Activated T-helper 1 cell treated with anti-CD3 and anti-CD28 coated beads, Interleukin-12 subunit alpha, Interleukin-12 subunit beta, Interleukin-2, Interleukin-4 antibody, amounts not matched to agents 30 ng/mL and 10 ng/mL and 1 ng/mL, durations not matched to agents 14 hours and 24 hours and 36 hours (primary cell): Measurements from ENCODE around the gene CDR2. TPM values are rescaled to one million over a fixed set of nuclear protein-coding genes. Genes with fewer than 3 reads are reported as not detected.

Experiments
- DNase-seq: peaks from one replicate; pipeline ENCODE4 v3.0.0; 2021; ENCODE audit warnings: low spot score
- H3K27ac Mint-ChIP-seq: one replicate; pipeline ENCODE4 v1.8.0; 2021; ENCODE audit warnings: mild to moderate bottlenecking, mixed read lengths
- H3K27me3 Mint-ChIP-seq: one replicate; pipeline ENCODE4 v1.8.0; 2022; ENCODE audit warnings: mild to moderate bottlenecking, moderate library complexity, mixed read lengths; ENCODE audit not compliant: insufficient read depth
- H3K36me3 Mint-ChIP-seq: one replicate; pipeline ENCODE4 v1.8.0; 2021; ENCODE audit warnings: low read depth, mixed read lengths
- H3K4me1 Mint-ChIP-seq: one replicate; pipeline ENCODE4 v1.8.0; 2021; ENCODE audit warnings: low read depth, mixed read lengths
- H3K4me3 Mint-ChIP-seq: one replicate; pipeline ENCODE4 v1.8.0; 2021; ENCODE audit warnings: mild to moderate bottlenecking, moderate library complexity, mixed read lengths
- H3K9me3 Mint-ChIP-seq: one replicate; pipeline ENCODE4 v1.8.0; 2021; ENCODE audit warnings: mixed read lengths
- intact Hi-C: fragments of 100-400 bp; cut with micrococcal nuclease; formaldehyde crosslinking; loops from one replicate; pipeline ENCODE4 v1.15.1; 2024
- total RNA-seq: library from RNA; stranded (reverse); gene quantifications from 2 replicates; pipeline ENCODE4 v1.2.3, GENCODE V29; 2022

The CDR2 gene
- total RNA-seq, 1 donor from 2014 or later, result 43.5 TPM

DNA sequence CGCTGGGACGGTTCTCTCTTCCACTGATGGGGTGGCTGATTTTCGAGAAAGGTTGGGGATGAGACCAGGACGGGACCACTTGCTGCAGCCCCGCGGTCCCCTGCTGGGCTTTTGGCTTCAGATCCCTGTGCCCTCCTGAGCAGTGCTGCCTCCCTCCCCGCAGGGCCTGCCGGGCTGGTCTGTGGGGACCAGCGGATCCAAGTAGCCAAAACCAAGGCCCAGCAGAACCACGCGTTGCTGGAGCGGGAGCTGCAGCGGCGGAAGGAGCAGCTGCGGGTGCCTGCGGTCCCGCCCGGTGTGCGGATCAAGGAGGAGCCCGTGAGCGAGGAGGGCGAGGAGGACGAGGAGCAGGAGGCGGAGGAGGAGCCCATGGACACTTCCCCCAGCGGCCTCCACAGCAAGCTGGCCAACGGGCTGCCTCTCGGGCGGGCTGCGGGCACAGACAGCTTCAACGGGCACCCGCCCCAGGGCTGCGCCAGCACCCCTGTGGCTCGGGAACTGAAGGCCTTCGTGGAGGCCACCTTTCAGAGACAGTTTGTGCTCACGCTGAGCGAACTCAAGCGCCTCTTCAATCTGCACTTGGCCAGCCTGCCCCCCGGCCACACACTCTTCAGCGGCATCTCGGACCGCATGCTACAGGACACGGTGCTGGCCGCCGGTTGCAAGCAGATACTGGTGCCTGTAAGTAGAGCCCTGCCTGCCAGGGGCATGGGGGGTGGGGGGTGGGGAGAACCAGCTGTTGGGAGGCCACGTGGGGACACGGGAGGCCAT lies 48.6 kb downstream of the CDR2 start:
- Mint-ChIP-seq H3K9me3 (no peaks in the 10 kb centered on the region), H3K27ac (no peak overlapping the region), H3K4me1 (no peaks in the 10 kb centered on the region), H3K4me3 (no peak overlapping the region), H3K27me3 (no peaks in the 10 kb centered on the region), H3K36me3 (peaks cover 35% of the 10 kb centered on the region)
- no peak for DNase-seq
- intact Hi-C loops, result no loop called here

DNA sequence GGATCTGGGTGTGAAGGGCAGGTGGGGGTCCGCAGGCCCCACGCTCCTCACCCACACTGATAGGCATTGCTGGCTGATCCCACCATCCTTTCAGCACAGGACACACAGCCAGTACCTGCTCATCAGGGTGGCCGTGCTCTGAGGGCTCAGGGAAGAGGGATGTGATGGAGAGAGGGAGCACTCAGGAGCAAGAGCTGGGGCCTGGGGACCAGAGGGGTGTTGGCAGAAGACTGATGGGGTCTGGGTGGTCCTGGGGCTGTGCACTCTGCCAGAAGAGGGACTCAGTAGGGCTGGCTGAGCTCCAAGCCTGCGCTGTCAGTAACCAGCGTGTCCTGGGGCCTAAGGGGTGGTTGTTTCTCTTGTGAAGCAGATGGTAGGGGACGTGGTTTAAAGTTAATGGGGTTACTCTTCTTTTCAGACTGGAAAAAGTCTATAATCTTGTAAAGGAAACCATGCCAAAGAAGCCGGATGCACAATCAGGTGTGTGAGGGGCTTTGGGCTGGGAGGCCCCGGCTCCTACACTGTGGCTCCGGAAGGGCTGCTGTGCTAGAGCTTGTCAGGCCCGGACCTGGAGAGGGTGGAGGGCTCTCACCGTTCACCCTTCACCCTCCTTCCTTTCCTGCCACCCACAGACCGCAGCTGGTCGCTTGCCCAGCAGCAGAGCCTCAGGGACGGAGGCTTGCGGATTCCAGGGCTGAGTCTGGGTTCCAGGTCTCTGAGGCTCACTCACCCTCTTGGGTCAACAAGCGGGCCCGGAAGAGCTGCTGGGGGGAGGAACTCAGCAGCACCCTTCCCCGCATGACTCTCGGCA lies 49.4 kb downstream of the CDR2 start:
- H3K36me3 Mint-ChIP-seq, result peaks cover 33% of the 10 kb centered on the region
- H3K27ac Mint-ChIP-seq, result no peak overlapping the region
- H3K4me1 Mint-ChIP-seq, result no peaks in the 10 kb centered on the region
- H3K27me3 Mint-ChIP-seq, result no peaks in the 10 kb centered on the region
- intact Hi-C loops, result no loop called here
- H3K4me3 Mint-ChIP-seq, result no peak overlapping the region
- no peak for DNase-seq
- H3K9me3 Mint-ChIP-seq, result no peaks in the 10 kb centered on the region

DNA sequence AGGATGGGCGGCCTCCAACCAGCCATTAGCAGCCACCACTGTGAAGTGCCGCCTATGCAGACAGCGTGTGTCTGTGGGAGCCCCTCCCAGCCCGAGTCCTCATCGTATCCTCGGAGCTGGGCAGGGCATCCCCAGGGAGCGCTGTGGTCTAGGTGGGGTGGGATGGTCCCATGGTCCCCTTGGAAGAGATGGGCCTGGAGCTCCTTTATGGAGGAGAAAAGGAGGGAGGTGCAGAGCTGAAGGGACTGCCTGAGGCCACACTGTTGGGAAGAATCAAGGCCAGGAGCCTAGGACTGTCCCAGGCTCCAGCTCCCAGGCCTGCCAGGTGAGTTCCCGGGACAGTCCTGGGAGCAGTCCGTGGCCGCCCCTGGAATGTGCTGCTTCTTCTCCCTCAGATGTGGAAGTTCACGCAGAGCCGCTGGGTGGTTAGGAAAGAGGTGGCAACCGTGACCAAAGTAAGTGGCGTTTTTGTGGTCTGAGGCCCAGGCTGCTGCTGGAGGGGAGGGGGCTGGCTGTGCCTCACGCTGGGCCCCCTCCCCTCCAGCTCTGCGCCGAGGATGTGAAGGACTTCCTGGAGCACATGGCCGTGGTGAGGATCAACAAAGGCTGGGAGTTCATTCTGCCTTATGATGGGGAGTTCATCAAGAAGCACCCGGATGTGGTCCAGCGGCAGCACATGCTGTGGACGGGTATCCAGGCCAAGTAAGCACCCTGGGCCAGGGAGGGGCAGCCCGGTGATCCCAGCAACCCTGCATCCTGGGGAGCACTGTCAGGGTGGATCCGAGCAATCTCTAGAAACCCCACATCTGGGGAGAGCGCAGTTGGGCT lies 50.2 kb downstream of the CDR2 start:
- no peaks in the 10 kb centered on the region for H3K27me3 Mint-ChIP-seq
- H3K27ac Mint-ChIP-seq, result no peak overlapping the region
- peaks cover 34% of the 10 kb centered on the region for H3K36me3 Mint-ChIP-seq
- H3K9me3 Mint-ChIP-seq, result no peaks in the 10 kb centered on the region
- intact Hi-C loops, result no loop called here
- no peak for DNase-seq
- H3K4me1 Mint-ChIP-seq, result no peaks in the 10 kb centered on the region
- H3K4me3 Mint-ChIP-seq, result no peak overlapping the region

DNA sequence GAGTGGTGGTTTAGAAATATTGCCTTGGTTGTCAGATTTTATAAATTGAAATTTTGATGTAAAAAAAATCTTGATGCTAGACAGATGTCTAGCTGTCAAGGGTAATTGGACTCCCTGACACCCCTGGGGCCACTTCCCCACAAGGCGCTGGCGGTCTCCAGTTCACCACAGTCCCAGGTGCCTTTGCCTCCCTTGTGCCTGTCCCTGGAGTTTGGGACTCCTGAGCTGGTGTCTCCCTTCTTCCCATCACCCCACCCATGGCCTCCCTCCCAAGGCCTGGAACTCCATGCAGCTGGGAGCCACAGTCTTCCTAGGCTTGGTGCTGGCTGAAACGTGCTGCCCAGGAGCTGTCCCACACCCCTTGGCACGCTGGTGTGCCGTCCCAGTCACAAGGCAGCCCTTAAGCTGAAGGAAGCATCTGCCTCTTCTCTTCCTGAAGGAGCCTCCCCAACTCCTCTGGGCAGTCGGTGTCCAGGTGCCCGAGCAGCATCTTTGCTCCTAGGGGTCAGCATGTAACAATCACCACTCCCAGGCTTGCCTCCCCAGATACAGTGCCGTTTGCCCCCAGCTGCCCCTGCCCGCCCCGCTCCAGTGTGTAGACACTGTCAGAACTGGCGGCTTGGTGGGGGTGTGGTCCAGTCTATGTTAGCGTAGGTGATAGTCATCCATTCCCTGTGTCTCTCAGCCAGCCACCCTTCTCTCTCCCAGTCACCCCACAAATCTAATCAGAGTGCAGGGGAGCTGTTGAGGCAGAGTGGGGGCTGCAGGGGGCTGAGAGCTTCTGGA lies 51.1 kb downstream of the CDR2 start:
- Mint-ChIP-seq H3K27me3 (no peaks in the 10 kb centered on the region), H3K4me1 (no peaks in the 10 kb centered on the region), H3K9me3 (no peaks in the 10 kb centered on the region), H3K36me3 (peaks cover 36% of the 10 kb centered on the region), H3K4me3 (no peak overlapping the region), H3K27ac (no peak overlapping the region)
- DNase-seq, result no peak
- intact Hi-C loops, result no loop called here

- no peak for DNase-seq
- Mint-ChIP-seq H3K27ac (no peak overlapping the region), H3K4me3 (no peak overlapping the region), H3K36me3 (peaks cover 36% of the 10 kb centered on the region), H3K9me3 (no peaks in the 10 kb centered on the region), H3K4me1 (no peaks in the 10 kb centered on the region), H3K27me3 (no peaks in the 10 kb centered on the region)
- intact Hi-C loops, result no loop called here
Measured at GRCh38 chr16:22322741-22323140, 51.7 kb downstream of the CDR2 start.

- no peaks in the 10 kb centered on the region for H3K27me3 Mint-ChIP-seq
- H3K9me3 Mint-ChIP-seq, result no peaks in the 10 kb centered on the region
- intact Hi-C loops, result no loop called here
- peaks cover 31% of the 10 kb centered on the region for H3K36me3 Mint-ChIP-seq
- H3K4me1 Mint-ChIP-seq, result no peaks in the 10 kb centered on the region
- DNase-seq, result no peak
- H3K27ac Mint-ChIP-seq, result no peak overlapping the region
- H3K4me3 Mint-ChIP-seq, result no peak overlapping the region
Measured at GRCh38 chr16:22322021-22322471, 52.4 kb downstream of the CDR2 start.

GRCh38 chr16:22321340-22322001 lies 52.9 kb downstream of the CDR2 start:
- Mint-ChIP-seq H3K36me3 (peaks cover 28% of the 10 kb centered on the region), H3K27ac (peak overlapping the region; percentile 48)
- intact Hi-C loops, result loop anchor here (1.0 to 2.0 kb wide), 3 partner anchors 21 to 53 kb away; partner anchors contain the start of gene CDR2

GRCh38 chr16:22320572-22321339 lies 53.7 kb downstream of the CDR2 start:
- intact Hi-C loops, result loop anchor here (1.0 to 2.0 kb wide), 3 partner anchors 20 to 54 kb away; partner anchors contain the start of gene CDR2
- Mint-ChIP-seq H3K27me3 (no peaks in the 10 kb centered on the region), H3K4me1 (no peaks in the 10 kb centered on the region), H3K27ac (peak overlapping the region; percentile 48), H3K36me3 (peaks cover 34% of the 10 kb centered on the region), H3K4me3 (no peak overlapping the region), H3K9me3 (no peaks in the 10 kb centered on the region)
- no peak for DNase-seq

More at GRCh38 chr16:22321340-22322001, 52.9 kb downstream of the CDR2 start:
- no peaks in the 10 kb centered on the region for H3K27me3 Mint-ChIP-seq
- H3K4me1 Mint-ChIP-seq, result no peaks in the 10 kb centered on the region
- peak; percentile 57 for DNase-seq
- H3K4me3 Mint-ChIP-seq, result no peak overlapping the region
- H3K9me3 Mint-ChIP-seq, result no peaks in the 10 kb centered on the region

- Mint-ChIP-seq H3K27me3 (no peaks in the 10 kb centered on the region), H3K9me3 (no peaks in the 10 kb centered on the region), H3K36me3 (peaks cover 40% of the 10 kb centered on the region), H3K4me1 (no peaks in the 10 kb centered on the region), H3K27ac (no peak overlapping the region), H3K4me3 (no peak overlapping the region)
- intact Hi-C loops, result no loop called here
- peak; percentile 42 for DNase-seq
Measured at GRCh38 chr16:22318690-22319358, 55.6 kb downstream of the CDR2 start.

DNA sequence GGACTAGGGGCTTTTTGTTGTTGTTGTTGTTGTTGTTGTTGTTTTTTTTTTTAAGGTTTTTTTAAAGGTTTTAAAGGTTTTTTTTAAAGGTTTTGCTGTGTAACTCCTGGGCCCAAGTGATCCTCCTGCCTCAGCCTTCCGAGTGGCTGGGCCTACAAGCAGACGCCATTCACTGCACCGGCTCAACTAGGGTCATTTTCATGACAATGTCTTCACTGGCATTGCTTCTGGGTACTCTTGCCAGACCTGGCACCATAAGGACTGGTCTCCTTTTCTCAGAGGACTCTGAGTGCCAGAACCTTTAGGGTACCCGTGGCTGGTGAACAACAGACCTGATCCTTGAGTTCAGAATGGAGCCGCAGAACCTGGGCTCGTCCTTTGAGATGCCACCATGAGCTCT lies 56.8 kb downstream of the CDR2 start:
- no peak overlapping the region for H3K27ac Mint-ChIP-seq
- no peaks in the 10 kb centered on the region for H3K4me1 Mint-ChIP-seq
- DNase-seq, result no peak
- H3K4me3 Mint-ChIP-seq, result no peak overlapping the region
- H3K36me3 Mint-ChIP-seq, result peaks cover 45% of the 10 kb centered on the region
- H3K9me3 Mint-ChIP-seq, result no peaks in the 10 kb centered on the region
- intact Hi-C loops, result no loop called here
- no peaks in the 10 kb centered on the region for H3K27me3 Mint-ChIP-seq

DNA sequence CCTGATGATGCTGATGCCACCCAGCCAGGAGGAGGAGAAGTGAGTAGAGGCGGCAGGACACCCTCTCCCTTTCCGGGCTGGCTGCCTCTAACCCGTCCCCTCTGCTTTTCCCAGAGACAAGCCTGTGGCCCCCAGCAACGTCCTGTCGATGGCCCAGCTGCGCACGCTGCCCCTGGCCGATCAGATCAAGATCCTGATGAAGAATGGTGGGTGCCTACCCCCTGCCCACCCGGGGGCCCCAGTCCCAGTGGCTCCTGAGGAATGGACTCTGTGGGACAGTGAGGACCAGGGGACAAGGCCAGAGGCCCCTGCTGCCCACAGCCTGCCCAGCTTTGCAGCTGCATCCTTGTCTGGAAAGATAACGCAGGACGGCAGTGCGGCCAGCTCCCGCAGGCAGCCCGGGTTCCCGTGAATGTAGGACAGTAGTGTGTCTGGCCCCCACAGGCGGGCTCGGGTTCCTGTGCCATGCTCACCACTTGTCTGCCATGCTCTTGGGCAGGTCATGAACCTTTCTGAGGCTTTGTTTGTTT lies 57.4 kb downstream of the CDR2 start:
- no peaks in the 10 kb centered on the region for H3K9me3 Mint-ChIP-seq
- no peak overlapping the region for H3K27ac Mint-ChIP-seq
- peaks cover 45% of the 10 kb centered on the region for H3K36me3 Mint-ChIP-seq
- no peak overlapping the region for H3K4me3 Mint-ChIP-seq
- no peak for DNase-seq
- no peaks in the 10 kb centered on the region for H3K27me3 Mint-ChIP-seq
- no peaks in the 10 kb centered on the region for H3K4me1 Mint-ChIP-seq
- intact Hi-C loops, result no loop called here
